Neural cell (in vitro differentiated cells): ENCODE measurements around the gene TUB.

Source experiments
- CTCF ChIP-seq: fragments of 450-650 bp; IDR thresholded peaks from 2 replicates; pipeline ENCODE4 v1.5.1; 2014; ENCODE audit warnings: antibody characterized with exemption, mild to moderate bottlenecking, moderate library complexity; ENCODE audit not compliant: poor library complexity, severe bottlenecking
- EP300 ChIP-seq: fragments of 450-650 bp; conservative IDR thresholded peaks from 2 replicates; pipeline ENCODE4 v1.6.1; 2014; ENCODE audit warnings: antibody characterized with exemption, mild to moderate bottlenecking, moderate library complexity; ENCODE audit not compliant: poor library complexity, severe bottlenecking
- EZH2 ChIP-seq: fragments of 200-600, 300-800 bp; shearing (Covaris generic), sonication (generic); IDR thresholded peaks from 2 replicates; pipeline ENCODE4 v1.6.1; 2014; ENCODE audit warnings: antibody characterized with exemption, low read length, borderline replicate concordance, mild to moderate bottlenecking; ENCODE audit not compliant: insufficient read depth, poor library complexity, severe bottlenecking
- MXI1 ChIP-seq: fragments of 450-650 bp; conservative IDR thresholded peaks from 2 replicates; pipeline ENCODE4 v1.6.1; 2014; ENCODE audit warnings: antibody characterized with exemption, mild to moderate bottlenecking; ENCODE audit not compliant: poor library complexity, severe bottlenecking
- POLR2AphosphoS5 ChIP-seq: IDR thresholded peaks from 2 replicates; pipeline ENCODE4 v1.6.1; 2012
- RAD21 ChIP-seq: fragments of 450-650 bp; conservative IDR thresholded peaks from 2 replicates; pipeline ENCODE4 v1.6.1; 2014; ENCODE audit warnings: antibody characterized with exemption, mild to moderate bottlenecking, moderate library complexity
- REST ChIP-seq: IDR thresholded peaks from 2 replicates; pipeline ENCODE4 v1.6.1; 2012; ENCODE audit warnings: borderline replicate concordance
- SMC3 ChIP-seq: fragments of 450-650 bp; conservative IDR thresholded peaks from 2 replicates; pipeline ENCODE4 v1.6.1; 2014; ENCODE audit warnings: antibody characterized with exemption, mild to moderate bottlenecking, moderate library complexity; ENCODE audit not compliant: poor library complexity

GRCh38 chr11:8098879-8099278 is 17.9 kb downstream of the TUB start:
- TF ChIP-seq CTCF, result no peak
- TF ChIP-seq EP300, result no peak
- no peak for TF ChIP-seq POLR2AphosphoS5
- TF ChIP-seq RAD21, result no peak
- no peak for TF ChIP-seq EZH2
- no peak for TF ChIP-seq REST
- no peak for TF ChIP-seq MXI1
- no peak for TF ChIP-seq SMC3
